Trophoblast cell (in vitro differentiated cells and primary cell): Measurements from ENCODE around the gene ZNF775.
"Not testable (repeated sequence)": the region's sequence is repeated elsewhere in the genome, so short reads cannot be mapped to it uniquely, and the experiment has no call there.

Source experiments
- DNase-seq, 2 donors: peaks; one replicate each; pipeline ENCODE4 v3.0.0-alpha.2; 2016
- H2AFZ ChIP-seq: 2 replicates; pipeline ENCODE4 v1.6.1; 2013; ENCODE audit warnings: low read length, moderate library complexity, mild to moderate bottlenecking; ENCODE audit not compliant: insufficient read depth, poor library complexity
- H2AK5ac ChIP-seq: 2 replicates; pipeline ENCODE4 v1.6.1; 2013; ENCODE audit warnings: mild to moderate bottlenecking, low read length
- H2BK120ac ChIP-seq: 2 replicates; pipeline ENCODE4 v1.6.1; 2013; ENCODE audit warnings: low read length, mild to moderate bottlenecking, moderate library complexity; ENCODE audit not compliant: insufficient read depth, poor library complexity
- H2BK12ac ChIP-seq: 2 replicates; pipeline ENCODE4 v1.6.1; 2013; ENCODE audit warnings: mild to moderate bottlenecking, low read length, moderate library complexity
- H2BK5ac ChIP-seq: 2 replicates; pipeline ENCODE4 v1.6.1; 2013; ENCODE audit warnings: low read length, low read depth, moderate library complexity, mild to moderate bottlenecking; ENCODE audit not compliant: poor library complexity
- H3K14ac ChIP-seq: 2 replicates; pipeline ENCODE4 v1.6.1; 2013; ENCODE audit warnings: mild to moderate bottlenecking, low read length
- H3K18ac ChIP-seq: 2 replicates; pipeline ENCODE4 v1.6.1; 2013; ENCODE audit warnings: mild to moderate bottlenecking, low read length
- H3K23ac ChIP-seq: 2 replicates; pipeline ENCODE4 v1.6.1; 2013; ENCODE audit warnings: low read length
- H3K27ac ChIP-seq: 2 replicates; pipeline ENCODE4 v1.5.1; 2013; ENCODE audit warnings: low read depth, mild to moderate bottlenecking, inconsistent platforms, low read length, moderate library complexity
- H3K27me3 ChIP-seq: 2 replicates; pipeline ENCODE4 v1.6.1; 2013; ENCODE audit warnings: inconsistent platforms, mild to moderate bottlenecking, low read length, moderate library complexity; ENCODE audit not compliant: insufficient read depth
- H3K36me3 ChIP-seq, 2 experiments: 1 replicate in 1 of 2; 2 replicates in 1 of 2; pipeline ENCODE4 v1.6.1; 2013; ENCODE audit warnings: low read length in 2 of 2, mild to moderate bottlenecking in 2 of 2, moderate library complexity in 1 of 2; ENCODE audit not compliant: insufficient read depth in 2 of 2, control insufficient read depth in 1 of 2
- H3K4ac ChIP-seq: 2 replicates; pipeline ENCODE4 v1.6.1; 2013; ENCODE audit warnings: low read depth, mild to moderate bottlenecking, low read length, moderate library complexity
- H3K4me1 ChIP-seq, 2 experiments: 1 replicate in 1 of 2; 2 replicates in 1 of 2; pipeline ENCODE4 v1.6.1; 2013; ENCODE audit warnings: low read length in 2 of 2, mild to moderate bottlenecking in 2 of 2, moderate library complexity in 1 of 2; ENCODE audit not compliant: insufficient read depth in 2 of 2, control insufficient read depth in 1 of 2
- H3K4me2 ChIP-seq: 2 replicates; pipeline ENCODE4 v1.6.1; 2013; ENCODE audit warnings: inconsistent platforms, mild to moderate bottlenecking, low read length, moderate library complexity
- H3K4me3 ChIP-seq: 2 replicates; pipeline ENCODE4 v1.5.1; 2013; ENCODE audit warnings: mild to moderate bottlenecking, low read depth, low read length, inconsistent platforms
- H3K79me1 ChIP-seq: one replicate; pipeline ENCODE4 v1.6.1; 2013; ENCODE audit warnings: low read length
- H3K79me2 ChIP-seq: 2 replicates; pipeline ENCODE4 v1.6.1; 2013; ENCODE audit warnings: low read length, mild to moderate bottlenecking; ENCODE audit not compliant: control insufficient read depth, insufficient read depth, poor library complexity
- H3K9ac ChIP-seq: 2 replicates; pipeline ENCODE4 v1.6.1; 2013; ENCODE audit warnings: mild to moderate bottlenecking, low read length
- H3K9me3 ChIP-seq: 2 replicates; pipeline ENCODE4 v1.6.1; 2013; ENCODE audit warnings: low read depth, mild to moderate bottlenecking, control low read depth, inconsistent platforms, low read length; ENCODE audit not compliant: insufficient read depth
- H4K12ac ChIP-seq: 2 replicates; pipeline ENCODE4 v1.6.1; 2013; ENCODE audit warnings: low read depth, mild to moderate bottlenecking, low read length, moderate library complexity
- H4K8ac ChIP-seq: 2 replicates; pipeline ENCODE4 v1.6.1; 2013; ENCODE audit warnings: low read depth, mild to moderate bottlenecking, low read length, moderate library complexity
- H4K91ac ChIP-seq: one replicate; pipeline ENCODE4 v1.6.1; 2013; ENCODE audit warnings: low read depth, mild to moderate bottlenecking, low read length, moderate library complexity
- WGBS: extraction: QIAGEN DNeasy Blood & Tissue Kit; methylation state at CpG from one replicate; pipeline ENCODE4 v1.1.7; 2013; ENCODE audit warnings: missing lambda C conversion rate; ENCODE audit not compliant: insufficient read length, insufficient coverage; ENCODE audit errors: extremely low coverage; 5-methylcytosine and 5-hydroxymethylcytosine counted together

Gene ZNF775

GRCh38 chr7:150385302-150385723 is 6.2 kb downstream of the ZNF775 start:
- Histone ChIP-seq H2BK120ac (no peak overlapping the region), H3K4me2 (no peak overlapping the region), H3K27ac (no peak overlapping the region), H3K36me3 (peaks cover 23 to 29% of the 10 kb centered on the region in 2 experiments), H2BK5ac (no peak overlapping the region), H4K12ac (no peak overlapping the region), H3K4ac (no peak overlapping the region), H4K8ac (no peak overlapping the region), H3K4me3 (no peak overlapping the region), H2AFZ (no peak overlapping the region), H3K79me1 (peaks cover 3% of the 10 kb centered on the region), H3K14ac (no peak overlapping the region), H3K18ac (no peak overlapping the region), H4K91ac (no peak overlapping the region), H2BK12ac (no peak overlapping the region), H3K79me2 (peaks cover 5% of the 10 kb centered on the region), H3K4me1 (peaks cover 24 to 26% of the 10 kb centered on the region in 2 experiments), H3K9ac (no peak overlapping the region), H3K27me3 (no peaks in the 10 kb centered on the region), H3K23ac (no peak overlapping the region), H3K9me3 (peaks cover 2% of the 10 kb centered on the region), H2AK5ac (no peak overlapping the region)
- no CpG with 5 or more reads among the region's 14 CpGs for WGBS
- no peak for DNase-seq

- not testable (repeated sequence) for H2BK5ac ChIP-seq, H2AFZ ChIP-seq, H4K91ac ChIP-seq, H3K18ac ChIP-seq, H3K79me1 ChIP-seq, H3K14ac ChIP-seq, H3K4ac ChIP-seq, H4K12ac ChIP-seq, H3K4me3 ChIP-seq, H3K4me2 ChIP-seq, H3K23ac ChIP-seq, H3K27ac ChIP-seq, DNase-seq, H4K8ac ChIP-seq, H2BK120ac ChIP-seq, H3K9me3 ChIP-seq, H3K27me3 ChIP-seq, H3K79me2 ChIP-seq, H2BK12ac ChIP-seq, H3K9ac ChIP-seq, H2AK5ac ChIP-seq
- peaks cover 22 to 24% of the 10 kb centered on the region in 2 experiments for H3K4me1 ChIP-seq
- whole genome bisulfite sequencing = no CpG with 5 or more reads among the region's 6 CpGs
- H3K36me3 ChIP-seq = peaks cover 23 to 29% of the 10 kb centered on the region in 2 experiments
These were observed 6.8 kb downstream of the ZNF775 start for GRCh38 chr7:150385884-150386283.

GRCh38 chr7:150388306-150388705 is 9.2 kb downstream of the ZNF775 start:
- peaks cover 22 to 24% of the 10 kb centered on the region in 2 experiments for H3K36me3 ChIP-seq
- peaks cover 18 to 19% of the 10 kb centered on the region in 2 experiments for H3K4me1 ChIP-seq
- H2AFZ ChIP-seq = no peak overlapping the region
- H3K23ac ChIP-seq = no peak overlapping the region
- no peak overlapping the region for H3K4me3 ChIP-seq
- H3K4ac ChIP-seq = no peak overlapping the region
- H3K14ac ChIP-seq = no peak overlapping the region
- no peak overlapping the region for H3K18ac ChIP-seq
- H3K79me2 ChIP-seq = peaks cover 4% of the 10 kb centered on the region
- no peak overlapping the region for H3K27ac ChIP-seq
- peaks cover 3% of the 10 kb centered on the region for H3K79me1 ChIP-seq
- H4K91ac ChIP-seq = no peak overlapping the region
- WGBS = no CpG with 5 or more reads among the region's 7 CpGs
- no peaks in the 10 kb centered on the region for H3K27me3 ChIP-seq
- H4K12ac ChIP-seq = no peak overlapping the region
- DNase-seq = no peak
- H3K4me2 ChIP-seq = no peak overlapping the region
- no peak overlapping the region for H2BK120ac ChIP-seq
- H2BK5ac ChIP-seq = no peak overlapping the region
- H3K9ac ChIP-seq = no peak overlapping the region
- no peak overlapping the region for H2AK5ac ChIP-seq
- no peak overlapping the region for H4K8ac ChIP-seq
- H2BK12ac ChIP-seq = no peak overlapping the region
- no peaks in the 10 kb centered on the region for H3K9me3 ChIP-seq

- H2BK5ac ChIP-seq = no peak overlapping the region
- no peak overlapping the region for H2BK12ac ChIP-seq
- H4K8ac ChIP-seq = no peak overlapping the region
- H4K91ac ChIP-seq = no peak overlapping the region
- H3K36me3 ChIP-seq = peaks cover 22 to 24% of the 10 kb centered on the region in 2 experiments
- no peak overlapping the region for H2AFZ ChIP-seq
- peaks cover 3% of the 10 kb centered on the region for H3K79me2 ChIP-seq
- peak in 1 of 2 donors; percentile 45 for DNase-seq
- no peak overlapping the region for H3K27ac ChIP-seq
- H3K79me1 ChIP-seq = peaks cover 3% of the 10 kb centered on the region
- no peak overlapping the region for H2BK120ac ChIP-seq
- H2AK5ac ChIP-seq = no peak overlapping the region
- H3K4me1 ChIP-seq = peaks cover 13 to 14% of the 10 kb centered on the region in 2 experiments
- H3K27me3 ChIP-seq = no peaks in the 10 kb centered on the region
- H3K9ac ChIP-seq = no peak overlapping the region
- H4K12ac ChIP-seq = no peak overlapping the region
- no peaks in the 10 kb centered on the region for H3K9me3 ChIP-seq
- no peak overlapping the region for H3K4ac ChIP-seq
- H3K4me3 ChIP-seq = no peak overlapping the region
- H3K4me2 ChIP-seq = no peak overlapping the region
- no peak overlapping the region for H3K18ac ChIP-seq
- H3K14ac ChIP-seq = peak overlapping the region; percentile 8
- no peak overlapping the region for H3K23ac ChIP-seq
- WGBS = no CpG with 5 or more reads among the region's 20 CpGs
These were observed 9.8 kb downstream of the ZNF775 start for GRCh38 chr7:150388709-150389531.
